Stimulated activated CD8-positive, alpha-beta memory T cell treated with anti-CD3 and anti-CD28 coated beads, Interleukin-7, amount 100 ng/mL, for 4 hours (primary cell): Measurements from ENCODE around the gene CCDC93.
A peak's percentile ranks its signal among the peaks of the same experiment; 100 is the strongest.

Experiments used
- DNase-seq, 2 donors: peaks; one replicate each; pipeline ENCODE4 v3.0.0-alpha.2; 2020; ENCODE audit warnings: low read depth in 2 of 2

Gene CCDC93

GRCh38 chr2:118013724-118014491, at the start of gene CCDC93:
TSS of gene CCDC93 (minus strand) at chr2:118014070. CDS start at chr2:118013995, 75 bp downstream.
- DNase-seq = peak; percentile 52 to 84

GRCh38 chr2:118062669-118063068, 48.8 kb upstream of the CCDC93 start:
- DNase-seq = no peak

GRCh38 chr2:118062048-118062447, 48.2 kb upstream of the CCDC93 start:
- no peak for DNase-seq

GRCh38 chr2:118061135-118061955, 47.5 kb upstream of the CCDC93 start:
- no peak for DNase-seq

GRCh38 chr2:118059919-118060478, 46.1 kb upstream of the CCDC93 start:
- DNase-seq = no peak

GRCh38 chr2:118058951-118059350, 45.1 kb upstream of the CCDC93 start:
- no peak for DNase-seq

GRCh38 chr2:118056801-118057200, 42.9 kb upstream of the CCDC93 start:
- no peak for DNase-seq

GRCh38 chr2:118056165-118056534, 42.3 kb upstream of the CCDC93 start:
- no peak for DNase-seq

GRCh38 chr2:118055512-118056164, 41.8 kb upstream of the CCDC93 start:
- no peak for DNase-seq

- DNase-seq = no peak
Observed at GRCh38 chr2:118054213-118055008, 40.5 kb upstream of the CCDC93 start.

GRCh38 chr2:118053681-118054080, 39.8 kb upstream of the CCDC93 start:
- DNase-seq = no peak

- DNase-seq = no peak
Observed at GRCh38 chr2:118052474-118052873, 38.6 kb upstream of the CCDC93 start.

- no peak for DNase-seq
Observed at GRCh38 chr2:118051826-118052358, 38.0 kb upstream of the CCDC93 start.

GRCh38 chr2:118050974-118051373, 37.1 kb upstream of the CCDC93 start:
- no peak for DNase-seq

GRCh38 chr2:118050386-118050785, 36.5 kb upstream of the CCDC93 start:
- DNase-seq = no peak

- DNase-seq = no peak
Observed at GRCh38 chr2:118049816-118050140, 35.9 kb upstream of the CCDC93 start.

- no peak for DNase-seq
Observed at GRCh38 chr2:118049140-118049815, 35.4 kb upstream of the CCDC93 start.

GRCh38 chr2:118048401-118048800, 34.5 kb upstream of the CCDC93 start:
- DNase-seq = no peak

GRCh38 chr2:118047380-118047826, 33.5 kb upstream of the CCDC93 start:
- DNase-seq = no peak

GRCh38 chr2:118046634-118047210, 32.9 kb upstream of the CCDC93 start:
- DNase-seq = no peak
